Measurements from ENCODE around the gene CDIP1. TPM values are rescaled to one million over a fixed set of nuclear protein-coding genes. Genes with fewer than 3 reads are reported as not detected.

The CDIP1 gene
- total RNA-seq, 4 donors from 2014 or later, result 9.9 to 18.4 (median 15.0) TPM

DNA sequence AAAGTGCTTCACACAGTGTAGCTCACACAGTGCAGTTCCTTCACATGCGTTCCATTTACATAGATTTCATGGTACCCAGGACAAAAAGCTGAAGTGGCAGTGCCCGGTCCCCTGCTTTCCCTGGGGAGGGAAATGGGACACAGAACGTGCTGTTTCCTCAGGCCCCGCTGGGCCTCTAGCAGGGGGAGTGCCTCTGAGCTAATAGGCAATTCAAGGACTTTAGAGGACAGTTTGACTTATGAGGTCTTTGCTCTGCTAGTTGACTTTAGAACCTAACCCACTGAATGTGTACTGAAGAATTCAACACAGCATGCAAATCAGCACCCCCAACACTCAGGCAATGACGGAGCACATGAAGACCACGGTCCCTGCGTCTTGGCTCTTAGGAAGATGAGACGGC, 6.8 kb downstream of the CDIP1 start:
- H3K4me3 ChIP-seq (ENCODE audit: low read depth, poor library complexity, severe bottlenecking), result no peak overlapping the region
- 89 to 92% methylated on average over 8 of the region's 8 CpGs for WGBS, 2 donors
- TF ChIP-seq, protein P1, sequence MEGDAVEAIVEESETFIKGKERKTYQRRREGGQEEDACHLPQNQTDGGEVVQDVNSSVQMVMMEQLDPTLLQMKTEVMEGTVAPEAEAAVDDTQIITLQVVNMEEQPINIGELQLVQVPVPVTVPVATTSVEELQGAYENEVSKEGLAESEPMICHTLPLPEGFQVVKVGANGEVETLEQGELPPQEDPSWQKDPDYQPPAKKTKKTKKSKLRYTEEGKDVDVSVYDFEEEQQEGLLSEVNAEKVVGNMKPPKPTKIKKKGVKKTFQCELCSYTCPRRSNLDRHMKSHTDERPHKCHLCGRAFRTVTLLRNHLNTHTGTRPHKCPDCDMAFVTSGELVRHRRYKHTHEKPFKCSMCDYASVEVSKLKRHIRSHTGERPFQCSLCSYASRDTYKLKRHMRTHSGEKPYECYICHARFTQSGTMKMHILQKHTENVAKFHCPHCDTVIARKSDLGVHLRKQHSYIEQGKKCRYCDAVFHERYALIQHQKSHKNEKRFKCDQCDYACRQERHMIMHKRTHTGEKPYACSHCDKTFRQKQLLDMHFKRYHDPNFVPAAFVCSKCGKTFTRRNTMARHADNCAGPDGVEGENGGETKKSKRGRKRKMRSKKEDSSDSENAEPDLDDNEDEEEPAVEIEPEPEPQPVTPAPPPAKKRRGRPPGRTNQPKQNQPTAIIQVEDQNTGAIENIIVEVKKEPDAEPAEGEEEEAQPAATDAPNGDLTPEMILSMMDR (IDR thresholded peaks at IDR 0.05), result no peak
- DNase-seq (ENCODE audit: low spot score in 2 of 2), result no peak
- intact Hi-C loops (cut with DNase I; ENCODE audit: low total_unique reads), result no loop called here

DNA sequence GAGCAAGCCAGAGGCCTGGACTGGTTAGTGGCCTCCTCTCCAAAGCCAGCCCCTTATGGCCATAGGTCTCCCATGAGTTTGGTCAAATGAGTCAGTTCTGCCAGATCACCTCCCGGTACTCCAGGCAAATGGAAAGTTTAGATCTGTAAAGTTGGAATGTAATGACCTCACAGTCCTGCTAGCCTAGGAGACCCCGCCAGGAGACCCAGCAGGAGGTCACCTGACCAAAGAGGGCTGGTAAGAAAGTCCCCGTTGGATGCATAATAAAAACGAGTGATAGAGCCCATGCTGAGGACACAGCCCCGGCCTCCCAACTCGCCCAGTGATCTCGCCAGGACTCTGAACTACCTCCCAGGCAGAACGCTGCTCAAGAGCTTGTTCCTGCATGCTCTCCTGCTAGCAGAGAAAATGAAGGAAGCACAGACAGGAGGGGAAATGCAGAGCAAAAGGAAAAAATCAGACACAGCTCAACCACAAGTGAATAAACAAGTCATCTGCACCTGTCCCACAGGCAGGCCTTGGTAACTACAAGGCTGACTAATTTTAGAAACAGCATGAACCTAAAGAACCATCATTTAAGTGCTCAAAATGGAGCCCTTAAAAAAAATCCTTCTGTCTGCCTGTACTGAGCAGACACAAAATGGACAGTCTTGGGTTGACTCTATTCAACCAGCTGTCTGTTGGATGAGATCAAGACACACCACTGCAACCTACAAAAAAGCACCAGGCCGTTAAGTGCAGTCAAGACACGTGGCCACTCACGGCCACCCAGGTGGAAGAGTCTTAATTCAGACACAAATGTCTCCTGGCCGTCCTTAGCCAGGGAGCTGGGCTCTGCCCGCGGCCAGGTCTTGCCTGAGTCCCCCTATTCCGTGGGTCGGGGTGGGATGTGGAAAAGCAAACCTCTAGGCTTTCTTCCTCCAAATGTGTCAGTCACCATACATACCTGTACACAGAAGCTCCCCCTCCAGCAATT, 9.2 kb downstream of the CDIP1 start:
- DNase-seq (ENCODE audit: low spot score in 2 of 2), result no peak
- 43 to 46% methylated on average over 16 of the region's 16 CpGs for WGBS, 2 donors
- no peak for TF ChIP-seq POLR2A (IDR thresholded peaks at IDR 0.05)
- TF ChIP-seq, protein P1 (IDR thresholded peaks at IDR 0.05), result no peak
- intact Hi-C loops (cut with DNase I; ENCODE audit: low total_unique reads), result no loop called here
- no peak overlapping the region for H3K4me3 ChIP-seq (ENCODE audit: low read depth, poor library complexity, severe bottlenecking)

DNA sequence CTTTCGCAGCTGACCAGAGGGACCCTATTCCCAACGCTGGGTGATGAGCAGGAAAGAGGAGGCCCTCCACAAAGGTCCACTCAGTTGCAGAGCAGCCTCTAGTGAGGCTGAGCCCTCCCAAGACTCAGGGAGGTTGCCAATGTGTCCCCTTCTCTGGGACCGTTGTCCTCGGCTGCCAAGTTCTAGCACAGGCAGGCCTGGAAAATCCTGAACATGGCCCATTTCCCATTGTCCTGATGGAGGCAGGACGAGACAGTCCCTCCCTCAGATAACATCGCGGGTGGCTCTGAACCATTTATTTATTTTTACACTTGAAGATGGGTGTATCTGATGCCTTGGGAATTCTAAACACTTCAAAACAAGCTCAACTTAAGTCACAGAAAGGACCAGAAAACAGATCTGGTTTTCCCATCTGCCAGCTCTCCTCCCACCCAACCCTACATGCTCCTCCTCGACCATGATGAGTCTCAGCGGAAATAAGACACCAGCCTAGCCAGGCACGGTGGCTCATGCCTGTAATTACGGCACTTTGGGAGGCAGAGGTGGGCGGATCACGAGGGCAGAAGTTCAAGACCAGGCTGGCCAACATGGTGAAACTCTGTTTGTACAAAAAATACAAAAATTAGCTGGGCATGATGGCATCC, 12.8 kb downstream of the CDIP1 start:
- TF ChIP-seq POLR2A (IDR thresholded peaks at IDR 0.05), result no peak
- TF ChIP-seq, protein P1 (IDR thresholded peaks at IDR 0.05), result no peak
- no peak for DNase-seq (ENCODE audit: low spot score in 2 of 2)
- H3K4me3 ChIP-seq (ENCODE audit: low read depth, poor library complexity, severe bottlenecking), result no peak overlapping the region
- intact Hi-C loops (cut with DNase I; ENCODE audit: low total_unique reads), result no loop called here
- WGBS, 2 donors, result 57 to 59% methylated on average over 13 of the region's 13 CpGs

DNA sequence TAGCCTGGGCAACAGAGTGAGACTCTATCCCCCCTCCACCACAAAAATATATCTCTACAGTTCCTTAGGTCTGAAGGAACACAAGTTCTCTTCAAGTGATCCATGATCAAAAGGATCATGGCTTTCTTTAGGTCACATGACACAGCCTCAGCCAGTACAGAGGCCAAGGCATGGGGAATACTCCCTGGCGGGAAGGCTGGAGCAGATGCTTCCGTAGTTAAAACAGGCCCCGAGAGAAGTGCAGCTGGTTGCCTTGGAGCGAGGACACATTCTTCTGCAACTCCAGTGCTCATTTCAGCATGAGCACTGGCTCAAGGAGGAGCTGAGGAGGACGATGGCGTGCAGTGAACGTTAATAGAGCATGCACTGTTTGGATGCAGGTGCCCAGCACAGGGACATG, 13.5 kb downstream of the CDIP1 start:
- no peak for TF ChIP-seq POLR2A (IDR thresholded peaks at IDR 0.05)
- TF ChIP-seq, protein P1 (IDR thresholded peaks at IDR 0.05), result no peak
- 61 to 77% methylated on average over 7 of the region's 7 CpGs for WGBS, 2 donors
- intact Hi-C loops (cut with DNase I; ENCODE audit: low total_unique reads), result no loop called here
- DNase-seq (ENCODE audit: low spot score in 2 of 2), result no peak
- H3K4me3 ChIP-seq (ENCODE audit: low read depth, poor library complexity, severe bottlenecking), result no peak overlapping the region

DNA sequence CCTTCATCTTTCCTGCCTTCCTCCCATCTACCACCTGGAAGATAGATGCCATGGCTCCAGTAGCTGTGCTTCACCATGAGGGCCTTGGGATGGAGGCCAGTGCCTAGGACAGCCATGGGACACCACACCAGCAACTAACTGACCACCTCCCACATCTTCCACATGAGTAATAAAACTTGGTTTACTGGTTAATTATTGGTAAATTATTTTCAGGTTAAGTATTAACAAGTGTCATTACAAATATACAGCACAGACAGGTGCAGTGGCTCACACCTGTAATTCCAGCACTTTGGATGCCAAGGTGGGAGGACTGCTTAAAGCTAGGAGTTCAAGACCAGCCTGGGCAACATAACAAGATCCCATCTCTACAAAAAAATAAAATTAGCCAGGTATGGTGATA, 14.0 kb downstream of the CDIP1 start:
- TF ChIP-seq, protein P1 (IDR thresholded peaks at IDR 0.05), result no peak
- TF ChIP-seq POLR2A (IDR thresholded peaks at IDR 0.05), result no peak
- no peak for DNase-seq (ENCODE audit: low spot score in 2 of 2)
- intact Hi-C loops (cut with DNase I; ENCODE audit: low total_unique reads), result no loop called here
- H3K4me3 ChIP-seq (ENCODE audit: low read depth, poor library complexity, severe bottlenecking), result no peak overlapping the region
